Type B pancreatic cell (in vitro differentiated cells): ENCODE results near the gene ZFYVE9. TPM values are rescaled to one million over a fixed set of nuclear protein-coding genes. Genes with fewer than 3 reads are reported as not detected.

Source experiments
- DNase-seq: peaks from one replicate; pipeline ENCODE4 v3.0.0; 2021; ENCODE audit warnings: mixed read lengths; ENCODE audit not compliant: unreplicated experiment; ENCODE audit errors: extremely low spot score
- H3K27ac Mint-ChIP-seq: 2 replicates; pipeline ENCODE4 v1.8.0; 2021; ENCODE audit warnings: mild to moderate bottlenecking, mixed read lengths
- H3K27me3 Mint-ChIP-seq: 2 replicates; pipeline ENCODE4 v1.8.0; 2021; ENCODE audit warnings: mixed read lengths
- H3K36me3 Mint-ChIP-seq: 2 replicates; pipeline ENCODE4 v1.8.0; 2021; ENCODE audit warnings: mixed read lengths
- H3K4me1 Mint-ChIP-seq: one replicate; pipeline ENCODE4 v1.8.0; 2021; ENCODE audit warnings: mixed read lengths; ENCODE audit not compliant: unreplicated experiment
- H3K4me3 Mint-ChIP-seq: 2 replicates; pipeline ENCODE4 v1.8.0; 2021; ENCODE audit warnings: mild to moderate bottlenecking, mixed read lengths
- H3K9me3 Mint-ChIP-seq: 2 replicates; pipeline ENCODE4 v1.8.0; 2021; ENCODE audit warnings: mixed read lengths
- total RNA-seq: library from RNA; stranded (reverse); gene quantifications from 2 replicates; pipeline ENCODE4 v1.2.1, GENCODE V29; 2021; ENCODE audit warnings: low replicate concordance
- TF ChIP-seq, protein P1 (sequence below): fragments of 200-600 bp; sonication (generic); conservative IDR thresholded peaks from 2 replicates; pipeline ENCODE4 v1.5.0; 2021; ENCODE audit warnings: antibody characterized with exemption, mild to moderate bottlenecking

Gene ZFYVE9
- total RNA-seq, 1 donor from 2014 or later = 30.6 TPM

DNA sequence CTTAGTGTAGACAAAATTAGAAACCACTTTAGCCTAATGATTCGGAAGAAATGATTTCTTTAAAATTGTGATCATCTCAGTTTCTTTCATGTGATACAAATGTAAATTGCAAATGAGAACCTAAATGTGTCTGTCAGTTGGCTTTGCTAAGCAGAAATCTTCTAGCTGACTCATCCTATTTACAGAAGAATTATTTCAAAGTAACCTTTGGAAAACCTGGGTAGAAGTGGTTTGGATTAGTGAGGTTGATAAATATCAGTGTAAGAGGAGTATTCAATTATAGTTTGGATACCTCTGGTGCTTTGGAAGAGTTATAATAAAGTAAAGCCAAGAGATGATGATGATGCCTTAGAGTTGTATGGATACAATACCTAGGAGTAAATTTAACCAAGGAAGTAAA, 186.7 kb downstream of the ZFYVE9 start:
- Mint-ChIP-seq H3K36me3 (peaks cover 5% of the 10 kb centered on the region), H3K9me3 (no peaks in the 10 kb centered on the region), H3K4me1 (no peaks in the 10 kb centered on the region), H3K4me3 (no peak overlapping the region), H3K27ac (no peak overlapping the region), H3K27me3 (no peaks in the 10 kb centered on the region)
- no peak for DNase-seq
- TF ChIP-seq, protein P1, sequence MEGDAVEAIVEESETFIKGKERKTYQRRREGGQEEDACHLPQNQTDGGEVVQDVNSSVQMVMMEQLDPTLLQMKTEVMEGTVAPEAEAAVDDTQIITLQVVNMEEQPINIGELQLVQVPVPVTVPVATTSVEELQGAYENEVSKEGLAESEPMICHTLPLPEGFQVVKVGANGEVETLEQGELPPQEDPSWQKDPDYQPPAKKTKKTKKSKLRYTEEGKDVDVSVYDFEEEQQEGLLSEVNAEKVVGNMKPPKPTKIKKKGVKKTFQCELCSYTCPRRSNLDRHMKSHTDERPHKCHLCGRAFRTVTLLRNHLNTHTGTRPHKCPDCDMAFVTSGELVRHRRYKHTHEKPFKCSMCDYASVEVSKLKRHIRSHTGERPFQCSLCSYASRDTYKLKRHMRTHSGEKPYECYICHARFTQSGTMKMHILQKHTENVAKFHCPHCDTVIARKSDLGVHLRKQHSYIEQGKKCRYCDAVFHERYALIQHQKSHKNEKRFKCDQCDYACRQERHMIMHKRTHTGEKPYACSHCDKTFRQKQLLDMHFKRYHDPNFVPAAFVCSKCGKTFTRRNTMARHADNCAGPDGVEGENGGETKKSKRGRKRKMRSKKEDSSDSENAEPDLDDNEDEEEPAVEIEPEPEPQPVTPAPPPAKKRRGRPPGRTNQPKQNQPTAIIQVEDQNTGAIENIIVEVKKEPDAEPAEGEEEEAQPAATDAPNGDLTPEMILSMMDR = no peak

DNA sequence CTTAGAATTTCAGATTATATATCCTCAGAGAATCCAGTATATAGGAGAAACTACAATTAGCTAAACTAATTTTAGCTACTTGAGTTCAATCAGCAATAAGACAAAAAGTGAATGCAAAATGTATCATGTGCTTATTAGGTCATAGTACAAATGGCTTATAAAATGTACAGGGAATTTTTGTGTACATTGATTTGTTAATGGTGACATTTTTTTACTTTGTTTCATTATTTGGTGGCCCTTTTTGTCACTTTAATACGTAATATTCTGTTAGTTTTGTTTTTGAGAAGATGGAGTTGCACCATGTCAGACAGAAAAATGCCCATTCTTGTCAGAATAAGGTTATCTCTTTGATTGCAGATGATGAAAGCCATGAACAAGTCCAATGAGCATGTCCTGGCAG, 190.5 kb downstream of the ZFYVE9 start:
- Mint-ChIP-seq H3K9me3 (no peaks in the 10 kb centered on the region), H3K36me3 (peaks cover 18% of the 10 kb centered on the region), H3K4me1 (no peaks in the 10 kb centered on the region), H3K27ac (no peak overlapping the region), H3K4me3 (no peak overlapping the region), H3K27me3 (no peaks in the 10 kb centered on the region)
- DNase-seq = no peak
- TF ChIP-seq, protein P1 = no peak

DNA sequence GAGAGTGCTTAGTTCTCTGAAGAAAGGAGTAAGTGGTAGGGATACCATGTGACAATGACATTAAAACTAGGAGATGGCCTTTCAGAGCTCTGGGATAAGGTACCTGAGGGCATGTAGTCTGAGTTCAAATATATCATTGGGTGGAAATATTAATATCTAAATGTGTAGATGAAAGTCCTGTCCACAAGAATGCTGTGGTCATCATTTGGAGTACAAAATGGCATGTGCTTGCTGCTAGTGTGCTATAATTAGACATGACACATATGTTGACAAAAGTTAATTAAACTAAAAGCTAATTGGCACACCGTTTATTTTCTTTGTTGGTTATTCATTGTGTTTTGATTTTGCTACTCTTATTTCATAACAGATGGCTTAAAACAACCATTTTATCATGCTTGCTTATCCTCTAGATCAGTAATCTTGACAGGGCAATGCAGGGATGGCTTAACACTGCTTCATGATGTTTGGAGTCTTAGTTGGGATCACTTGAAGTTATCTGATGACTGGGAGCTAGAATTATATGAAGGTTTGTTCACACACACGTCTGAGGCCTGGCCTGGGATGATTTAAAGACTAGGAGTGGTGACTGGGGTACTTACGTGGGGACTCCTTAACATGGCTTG, 193.1 kb downstream of the ZFYVE9 start:
- TF ChIP-seq, protein P1 = no peak
- Mint-ChIP-seq H3K27me3 (no peaks in the 10 kb centered on the region), H3K4me3 (no peak overlapping the region), H3K27ac (no peak overlapping the region), H3K9me3 (no peaks in the 10 kb centered on the region), H3K36me3 (peaks cover 32% of the 10 kb centered on the region), H3K4me1 (no peaks in the 10 kb centered on the region)
- no peak for DNase-seq

DNA sequence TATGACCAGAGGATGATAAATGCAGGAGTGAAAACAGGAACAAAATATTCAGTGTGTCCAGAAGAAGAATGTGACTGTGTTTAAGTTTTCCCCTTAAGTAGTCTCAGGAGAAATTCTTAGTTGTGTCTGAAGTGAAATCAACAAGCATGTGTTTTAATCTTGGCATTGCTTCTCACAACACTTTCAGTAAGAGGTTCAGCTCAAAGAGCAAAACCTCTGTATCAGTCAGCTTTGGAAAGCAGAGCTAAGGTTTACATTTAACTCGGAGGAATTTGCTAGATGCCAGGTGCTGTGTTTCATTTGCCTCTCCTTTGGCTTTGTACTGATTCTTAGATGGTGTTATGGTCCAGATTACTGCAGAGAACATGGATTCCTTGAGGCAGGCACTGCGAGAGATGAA, 195.6 kb downstream of the ZFYVE9 start:
- DNase-seq = no peak
- no peaks in the 10 kb centered on the region for H3K9me3 Mint-ChIP-seq
- TF ChIP-seq, protein P1 = no peak
- no peaks in the 10 kb centered on the region for H3K4me1 Mint-ChIP-seq
- no peak overlapping the region for H3K4me3 Mint-ChIP-seq
- no peak overlapping the region for H3K27ac Mint-ChIP-seq
- H3K27me3 Mint-ChIP-seq = no peaks in the 10 kb centered on the region
- H3K36me3 Mint-ChIP-seq = peaks cover 32% of the 10 kb centered on the region

DNA sequence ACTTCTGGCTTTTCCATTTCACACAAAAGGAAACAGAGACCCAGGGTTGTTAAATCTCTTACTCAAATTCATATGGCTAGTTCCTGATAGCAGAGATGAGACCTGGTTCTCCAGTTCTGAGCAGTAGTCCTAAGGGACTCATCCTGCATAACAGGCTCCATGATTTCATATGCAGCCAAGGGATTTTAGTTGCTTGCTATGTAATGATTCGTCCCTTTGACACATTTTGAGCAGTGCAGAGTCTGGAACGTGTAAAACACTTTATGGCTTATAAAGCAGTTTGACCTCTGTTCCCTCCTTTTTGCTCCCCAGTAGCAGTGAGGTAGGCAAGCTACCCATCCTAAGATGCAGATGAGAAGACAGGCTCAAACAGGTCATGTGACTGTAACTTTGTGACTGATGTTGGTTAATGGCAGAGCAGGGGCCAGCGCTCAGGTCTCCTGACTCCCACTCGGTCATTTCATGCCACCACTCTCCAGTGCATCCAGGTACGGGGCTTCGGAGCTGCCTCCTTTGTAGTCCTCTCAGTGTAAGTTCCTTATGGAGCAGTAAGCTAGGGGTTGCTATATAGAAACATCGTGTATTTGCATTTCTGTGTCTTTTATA, 199.9 kb downstream of the ZFYVE9 start:
- Mint-ChIP-seq H3K4me1 (no peaks in the 10 kb centered on the region), H3K4me3 (no peak overlapping the region), H3K36me3 (peaks cover 33% of the 10 kb centered on the region), H3K27ac (no peak overlapping the region), H3K27me3 (no peaks in the 10 kb centered on the region), H3K9me3 (no peaks in the 10 kb centered on the region)
- peak; percentile 29 for DNase-seq
- TF ChIP-seq, protein P1 = no peak
